K562 (cell line): ENCODE results near the gene SPINT2. TPM values are rescaled to one million over a fixed set of nuclear protein-coding genes. Genes with fewer than 3 reads are reported as not detected.
A peak's percentile ranks its signal among the peaks of the same experiment; 100 is the strongest.

Source experiments
- BRD4 ChIP-seq: fragments of 200-600 bp; sonication (generic); IDR thresholded peaks from 2 replicates; pipeline ENCODE4 v1.6.1; 2017; ENCODE audit warnings: inconsistent platforms
- CBX2 ChIP-seq: fragments of 200-600 bp; sonication (generic); IDR thresholded peaks from one replicate; pipeline ENCODE4 v1.6.1; 2012; ENCODE audit warnings: mild to moderate bottlenecking, low read length, inconsistent platforms; ENCODE audit not compliant: insufficient read depth, poor library complexity, severe bottlenecking
- CBX8 ChIP-seq: fragments of 200-600 bp; sonication (generic); IDR thresholded peaks from 2 replicates; pipeline ENCODE4 v1.6.1; 2012; ENCODE audit warnings: borderline replicate concordance, mixed run types, low read depth, mild to moderate bottlenecking, moderate library complexity, mixed read lengths, low read length, control low read depth, inconsistent platforms; ENCODE audit not compliant: poor library complexity, severe bottlenecking; ENCODE audit errors: extremely low read depth
- CHD2 ChIP-seq: IDR thresholded peaks from 2 replicates; pipeline ENCODE4 v1.6.1; 2011; ENCODE audit warnings: low read depth, low read length
- CHD7 ChIP-seq: fragments of 200-600 bp; sonication (generic); IDR thresholded peaks from one replicate; pipeline ENCODE4 v1.6.1; 2012; ENCODE audit warnings: mild to moderate bottlenecking, low read depth, low read length, inconsistent platforms
- KLF1 ChIP-seq: fragments of 450-650 bp; IDR thresholded peaks from 2 replicates; pipeline ENCODE4 v1.6.1; 2016; ENCODE audit warnings: missing genetic modification characterization, missing compliant biosample characterization
- MIER1 ChIP-seq: fragments of 450-650 bp; IDR thresholded peaks from 2 replicates; pipeline ENCODE4 v1.6.1; 2016; ENCODE audit warnings: antibody characterized with exemption, mild to moderate bottlenecking, low read depth
- MLLT1 ChIP-seq, 2 experiments: fragments of 450-650 bp; IDR thresholded peaks; 2 replicates each; pipeline ENCODE4 v1.6.1; 2016
- SAFB2 ChIP-seq: fragments of 200-400 bp; formaldehyde crosslinking; IDR thresholded peaks from 2 replicates; pipeline ENCODE4 v1.6.1; 2018; ENCODE audit warnings: borderline replicate concordance, low read length, low read depth, moderate library complexity; ENCODE audit not compliant: severe bottlenecking
- SMARCA5 ChIP-seq: fragments of 450-650 bp; IDR thresholded peaks from 2 replicates; pipeline ENCODE4 v1.6.1; 2016
- SREBF1 ChIP-seq: fragments of 150-350 bp; IDR thresholded peaks from 2 replicates; pipeline ENCODE4 v1.6.1; 2014; ENCODE audit warnings: antibody characterized with exemption, low read depth, low read length, borderline replicate concordance
- TEAD4 ChIP-seq, 2 experiments: sonication (generic) in 1 of 2; formaldehyde crosslinking in 1 of 2; IDR thresholded peaks; 2 replicates each; pipeline versions ENCODE4 v1.6.1 to v1.8.0; 2012 to 2022; ENCODE audit warnings: borderline replicate concordance in 1 of 2, inconsistent platforms in 1 of 2, low read length in 1 of 2, mild to moderate bottlenecking in 1 of 2, missing genetic modification reagents in 1 of 2
- ZNF263 ChIP-seq: sonication (generic); formaldehyde crosslinking; IDR thresholded peaks from 2 replicates; pipeline ENCODE4 v1.8.0; 2022; ENCODE audit warnings: mild to moderate bottlenecking, missing genetic modification reagents, borderline replicate concordance
- ZNF75A ChIP-seq: fragments of 450-650 bp; formaldehyde crosslinking; IDR thresholded peaks from 2 replicates; pipeline ENCODE4 v1.4.0; 2020; ENCODE audit warnings: mild to moderate bottlenecking
- polyA plus RNA-seq, 8 experiments: library from polyadenylated mRNA; depleted of rRNA in 4 of 8; stranded (reverse) in 5 of 8; unstranded in 3 of 8; fragments of >200 nt; fragmentation: Nextera tagmentation in 2 of 8; fragmentation: Illumina TruSeq in 1 of 8; extraction: Ambion mirVana in 2 of 8; extraction: Trizol in 1 of 8; gene quantifications; 2 replicates each; pipeline versions ENCODE4 v1.2.1 to v1.2.3, GENCODE V29; 2011 to 2014; ENCODE audit warnings: inconsistent platforms in 1 of 8, missing spikeins in 1 of 8
- total RNA-seq, 7 experiments: library from RNA; depleted of rRNA in 6 of 7; stranded (reverse); fragments of >200 nt in 6 of 7; fragmentation: Illumina TruSeq in 2 of 7; extraction: Trizol in 2 of 7; gene quantifications; 2 replicates each; pipeline versions ENCODE4 v1.2.1 to v1.2.3, GENCODE V29; 2011 to 2021; ENCODE audit warnings: low replicate concordance in 1 of 7

SPINT2 gene
- total and polyA plus RNA-seq, 9 of the 15 experiments (the other 6 are each of a cell fraction or from before 2014, with no cell fraction given): 0.65 to 4.5 (median 3.4) TPM

GRCh38 chr19:38317104-38317612 is 52.8 kb downstream of the SPINT2 start (continued):
- no peak for TF ChIP-seq CHD7
- TF ChIP-seq MLLT1 (IDR thresholded peaks at IDR 0.05): peak; percentile 35 to 70; a peak in 2 of 4 replicates
- no peak for TF ChIP-seq ZNF263 (CRISPR knock-in tag)
- TF ChIP-seq CHD2: no peak
- peak; percentile 89 for TF ChIP-seq SMARCA5
- TF ChIP-seq CBX2: no peak
- no peak for TF ChIP-seq CBX8
- TF ChIP-seq MIER1: peak; percentile 59; the same call in 1 of the 2 replicates
- TF ChIP-seq BRD4: no peak
- TF ChIP-seq ZNF75A (CRISPR knock-in tag): no peak
- TF ChIP-seq KLF1 (tag): no peak
- TF ChIP-seq SAFB2: no peak
- peak; percentile 97 for TF ChIP-seq TEAD4 (IDR thresholded peaks at IDR 0.05; ENCODE audit: low read length)
- TF ChIP-seq TEAD4 (CRISPR knock-in tag; IDR thresholded peaks at IDR 0.05; ENCODE audit: borderline replicate concordance): no peak
- no peak for TF ChIP-seq SREBF1
